Cardiac fibroblast (primary cell): ENCODE results near the gene LILRB4.

ENCODE experiments used
- DNase-seq, 2 donors: peaks; one replicate each; pipeline versions ENCODE4 v3.0.0 to v3.0.0-alpha.2; 2010; ENCODE audit warnings: low read depth in 2 of 2
- H3K4me3 ChIP-seq, 2 donors: replicated peaks in 1 of 2; 1 replicate in 1 of 2; 2 replicates in 1 of 2; pipeline ENCODE4 v1.5.1; 2011; ENCODE audit warnings: low read depth in 2 of 2, low read length in 2 of 2, mild to moderate bottlenecking in 2 of 2, moderate library complexity in 1 of 2
- CTCF ChIP-seq: IDR thresholded peaks from one replicate; pipeline ENCODE4 v1.5.1; 2011; ENCODE audit warnings: low read depth, mild to moderate bottlenecking, low read length, inconsistent platforms

Gene LILRB4

GRCh38 chr19:54644056-54644455, 18.7 kb upstream of the LILRB4 start:
- H3K4me3 ChIP-seq: no peak overlapping the region
- DNase-seq: no peak
- TF ChIP-seq CTCF: no peak

GRCh38 chr19:54646331-54646841, 16.4 kb upstream of the LILRB4 start:
- no peak for DNase-seq
- H3K4me3 ChIP-seq: no peak overlapping the region
- TF ChIP-seq CTCF: no peak

- no peak overlapping the region for H3K4me3 ChIP-seq
- no peak for DNase-seq
- no peak for TF ChIP-seq CTCF
Observed at GRCh38 chr19:54648129-54648528, 14.7 kb upstream of the LILRB4 start.

- no peak for TF ChIP-seq CTCF
- H3K4me3 ChIP-seq: no peak overlapping the region
- no peak for DNase-seq
Observed at GRCh38 chr19:54650108-54650655, 12.6 kb upstream of the LILRB4 start.

- H3K4me3 ChIP-seq: no peak overlapping the region
- DNase-seq: peak; percentile 42 to 50
- TF ChIP-seq CTCF: peak; percentile 39
Observed at GRCh38 chr19:54653181-54653809, 9.5 kb upstream of the LILRB4 start.

- TF ChIP-seq CTCF: no peak
- no peak for DNase-seq
Observed at GRCh38 chr19:54654447-54655321, 8.1 kb upstream of the LILRB4 start.

More at GRCh38 chr19:54654447-54655321, 8.1 kb upstream of the LILRB4 start:
- no peak overlapping the region for H3K4me3 ChIP-seq
